Neural cell (in vitro differentiated cells): ENCODE data around the gene BCL11B. TPM values are rescaled to one million over a fixed set of nuclear protein-coding genes. Genes with fewer than 3 reads are reported as not detected.

ENCODE experiments used
- H2AFZ ChIP-seq: fragments of 200-600, 300-800 bp; sonication (generic), shearing (Covaris generic); 2 replicates; pipeline ENCODE4 v1.6.0; 2014; ENCODE audit warnings: low read depth, mild to moderate bottlenecking, antibody characterized with exemption, low read length, moderate library complexity
- H3F3A ChIP-seq: fragments of 200-600 bp; shearing (Covaris generic); 2 replicates; pipeline ENCODE4 v1.6.1; 2016; ENCODE audit warnings: mild to moderate bottlenecking, moderate library complexity, mixed read lengths, antibody characterized with exemption, low read length; ENCODE audit not compliant: insufficient read depth, poor library complexity, severe bottlenecking
- H3K27ac ChIP-seq: fragments of 200-600, 300-800 bp; sonication (generic), shearing (Covaris generic); 2 replicates; pipeline ENCODE4 v1.5.1; 2014; ENCODE audit warnings: mild to moderate bottlenecking, low read length, moderate library complexity
- H3K27me3 ChIP-seq: fragments of 300-800, 200-600 bp; sonication (generic), shearing (Covaris generic); 2 replicates; pipeline ENCODE4 v1.6.0; 2014; ENCODE audit warnings: mild to moderate bottlenecking, low read depth, low read length, moderate library complexity; ENCODE audit not compliant: insufficient read depth
- H3K36me3 ChIP-seq: fragments of 300-800, 200-600 bp; sonication (generic), shearing (Covaris generic); 2 replicates; pipeline ENCODE4 v1.5.1; 2014; ENCODE audit warnings: mild to moderate bottlenecking, antibody characterized with exemption, low read length, moderate library complexity; ENCODE audit not compliant: insufficient read depth
- H3K4me2 ChIP-seq: fragments of 300-800, 200-600 bp; sonication (generic), shearing (Covaris generic); 2 replicates; pipeline ENCODE4 v1.6.0; 2014; ENCODE audit warnings: mild to moderate bottlenecking, low read length
- H3K4me3 ChIP-seq: fragments of 300-800, 200-600 bp; sonication (generic), shearing (Covaris generic); 2 replicates; pipeline ENCODE4 v1.5.1; 2014; ENCODE audit warnings: mild to moderate bottlenecking, low read length, moderate library complexity
- H3K79me2 ChIP-seq: fragments of 200-600 bp; shearing (Covaris generic); replicated peaks from 2 replicates; pipeline ENCODE4 v1.6.0; 2014; ENCODE audit warnings: mild to moderate bottlenecking, low read length, moderate library complexity; ENCODE audit not compliant: insufficient read depth
- H3K9ac ChIP-seq: fragments of 300-800, 200-600 bp; sonication (generic), shearing (Covaris generic); 2 replicates; pipeline ENCODE4 v1.6.1; 2016; ENCODE audit warnings: mild to moderate bottlenecking, low read length, mixed read lengths
- H3K9me2 ChIP-seq: fragments of 200-600 bp; shearing (Covaris generic); 2 replicates; pipeline ENCODE4 v1.6.1; 2016; ENCODE audit warnings: mild to moderate bottlenecking, low read length, mixed read lengths; ENCODE audit not compliant: insufficient read depth
- H3K9me3 ChIP-seq: fragments of 200-600, 300-800 bp; sonication (generic), shearing (Covaris generic); 2 replicates; pipeline ENCODE4 v1.6.1; 2016; ENCODE audit warnings: mild to moderate bottlenecking, mixed run types, low read length, moderate library complexity, mixed read lengths
- H4K20me1 ChIP-seq: fragments of 200-600 bp; shearing (Covaris generic); 2 replicates; pipeline ENCODE4 v1.6.1; 2016; ENCODE audit warnings: mild to moderate bottlenecking, mixed run types; ENCODE audit not compliant: insufficient read depth
- EP300 ChIP-seq: fragments of 450-650 bp; conservative IDR thresholded peaks from 2 replicates; pipeline ENCODE4 v1.6.1; 2014; ENCODE audit warnings: antibody characterized with exemption, mild to moderate bottlenecking, moderate library complexity; ENCODE audit not compliant: poor library complexity, severe bottlenecking
- EZH2 ChIP-seq: fragments of 200-600, 300-800 bp; shearing (Covaris generic), sonication (generic); IDR thresholded peaks from 2 replicates; pipeline ENCODE4 v1.6.1; 2014; ENCODE audit warnings: antibody characterized with exemption, low read length, borderline replicate concordance, mild to moderate bottlenecking; ENCODE audit not compliant: insufficient read depth, poor library complexity, severe bottlenecking
- MXI1 ChIP-seq: fragments of 450-650 bp; conservative IDR thresholded peaks from 2 replicates; pipeline ENCODE4 v1.6.1; 2014; ENCODE audit warnings: antibody characterized with exemption, mild to moderate bottlenecking; ENCODE audit not compliant: poor library complexity, severe bottlenecking
- POLR2AphosphoS5 ChIP-seq: IDR thresholded peaks from 2 replicates; pipeline ENCODE4 v1.6.1; 2012
- RAD21 ChIP-seq: fragments of 450-650 bp; conservative IDR thresholded peaks from 2 replicates; pipeline ENCODE4 v1.6.1; 2014; ENCODE audit warnings: antibody characterized with exemption, mild to moderate bottlenecking, moderate library complexity
- SMC3 ChIP-seq: fragments of 450-650 bp; conservative IDR thresholded peaks from 2 replicates; pipeline ENCODE4 v1.6.1; 2014; ENCODE audit warnings: antibody characterized with exemption, mild to moderate bottlenecking, moderate library complexity; ENCODE audit not compliant: poor library complexity
- TAF1 ChIP-seq: IDR thresholded peaks from 2 replicates; pipeline ENCODE4 v1.6.1; 2012; ENCODE audit warnings: low read depth
- polyA plus RNA-seq: library from polyadenylated mRNA; depleted of rRNA; stranded (reverse); fragments of >200 nt; gene quantifications from 2 replicates; pipeline ENCODE4 v1.2.3, GENCODE V29; 2014
- TF ChIP-seq, protein P1 (sequence below): fragments of 450-650 bp; IDR thresholded peaks from 2 replicates; pipeline ENCODE4 v1.5.1; 2014; ENCODE audit warnings: antibody characterized with exemption, mild to moderate bottlenecking, moderate library complexity; ENCODE audit not compliant: poor library complexity, severe bottlenecking
- TF ChIP-seq, protein P2 (sequence below): IDR thresholded peaks from 2 replicates; pipeline ENCODE4 v1.6.1; 2012; ENCODE audit warnings: borderline replicate concordance

BCL11B gene
- polyA plus RNA-seq, 1 donor from 2014 or later: 104 TPM

DNA sequence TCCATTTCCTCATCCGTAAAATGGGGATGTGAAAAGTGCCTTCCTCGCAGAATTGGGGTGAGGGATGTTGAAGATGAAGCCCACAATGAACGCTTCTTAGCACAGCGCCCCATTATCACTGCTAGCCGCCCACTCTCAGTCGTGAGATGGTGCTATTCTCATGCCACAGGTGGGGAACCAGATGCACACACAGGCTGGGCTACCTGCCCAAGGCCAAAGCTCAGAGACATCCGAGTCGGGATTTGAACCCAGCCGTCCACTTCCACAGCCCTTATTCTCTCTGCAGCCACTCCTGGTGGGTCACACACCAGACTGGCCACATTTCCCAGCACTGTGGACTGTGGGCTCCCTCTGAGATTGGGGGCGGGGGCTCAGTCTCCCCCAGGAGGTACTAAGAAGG is 55.8 kb downstream of the BCL11B start:
- Histone ChIP-seq H3K27ac (no peak overlapping the region), H3K27me3 (no peaks in the 10 kb centered on the region), H3F3A (no peaks in the 10 kb centered on the region), H2AFZ (no peak overlapping the region), H4K20me1 (peaks cover 92% of the 10 kb centered on the region), H3K9ac (no peak overlapping the region), H3K79me2 (peaks cover 94% of the 10 kb centered on the region), H3K9me2 (no peaks in the 10 kb centered on the region), H3K4me3 (peak overlapping the region; percentile 8), H3K9me3 (no peaks in the 10 kb centered on the region), H3K4me2 (no peak overlapping the region), H3K36me3 (no peaks in the 10 kb centered on the region)
- TF ChIP-seq, protein P1, sequence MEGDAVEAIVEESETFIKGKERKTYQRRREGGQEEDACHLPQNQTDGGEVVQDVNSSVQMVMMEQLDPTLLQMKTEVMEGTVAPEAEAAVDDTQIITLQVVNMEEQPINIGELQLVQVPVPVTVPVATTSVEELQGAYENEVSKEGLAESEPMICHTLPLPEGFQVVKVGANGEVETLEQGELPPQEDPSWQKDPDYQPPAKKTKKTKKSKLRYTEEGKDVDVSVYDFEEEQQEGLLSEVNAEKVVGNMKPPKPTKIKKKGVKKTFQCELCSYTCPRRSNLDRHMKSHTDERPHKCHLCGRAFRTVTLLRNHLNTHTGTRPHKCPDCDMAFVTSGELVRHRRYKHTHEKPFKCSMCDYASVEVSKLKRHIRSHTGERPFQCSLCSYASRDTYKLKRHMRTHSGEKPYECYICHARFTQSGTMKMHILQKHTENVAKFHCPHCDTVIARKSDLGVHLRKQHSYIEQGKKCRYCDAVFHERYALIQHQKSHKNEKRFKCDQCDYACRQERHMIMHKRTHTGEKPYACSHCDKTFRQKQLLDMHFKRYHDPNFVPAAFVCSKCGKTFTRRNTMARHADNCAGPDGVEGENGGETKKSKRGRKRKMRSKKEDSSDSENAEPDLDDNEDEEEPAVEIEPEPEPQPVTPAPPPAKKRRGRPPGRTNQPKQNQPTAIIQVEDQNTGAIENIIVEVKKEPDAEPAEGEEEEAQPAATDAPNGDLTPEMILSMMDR: no peak
- no peak for TF ChIP-seq RAD21
- no peak for TF ChIP-seq EP300
- no peak for TF ChIP-seq SMC3

DNA sequence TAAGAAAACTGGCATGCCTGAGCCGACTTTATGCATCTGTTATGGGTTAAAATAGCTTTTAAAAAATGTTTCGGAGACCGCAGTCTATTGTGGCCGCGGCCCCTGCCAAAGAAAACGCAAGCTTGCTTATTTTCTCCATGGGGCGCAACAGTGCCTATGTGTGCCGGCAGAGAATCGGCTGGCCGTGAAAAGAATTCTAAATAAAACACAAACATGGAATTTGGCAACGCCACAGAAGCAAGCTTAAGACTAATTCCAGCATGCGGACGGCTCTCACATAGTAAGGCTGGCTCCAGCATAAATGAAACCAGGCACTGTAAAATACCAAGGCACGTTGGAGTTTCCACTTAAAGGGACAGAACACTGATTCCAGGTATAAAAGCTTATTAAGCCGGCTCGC is 56.7 kb downstream of the BCL11B start:
- Histone ChIP-seq H3K9me2 (no peaks in the 10 kb centered on the region), H3K27ac (no peak overlapping the region), H3K79me2 (peaks cover 97% of the 10 kb centered on the region), H3K9ac (no peak overlapping the region), H4K20me1 (peaks cover 94% of the 10 kb centered on the region), H3K4me3 (peak overlapping the region; percentile 8), H3K36me3 (no peaks in the 10 kb centered on the region), H3K4me2 (no peak overlapping the region), H2AFZ (no peak overlapping the region), H3K27me3 (no peaks in the 10 kb centered on the region), H3K9me3 (no peaks in the 10 kb centered on the region), H3F3A (no peaks in the 10 kb centered on the region)
- TF ChIP-seq TAF1 (no peak), SMC3 (no peak), EP300 (no peak), POLR2AphosphoS5 (no peak), EZH2 (no peak)

DNA sequence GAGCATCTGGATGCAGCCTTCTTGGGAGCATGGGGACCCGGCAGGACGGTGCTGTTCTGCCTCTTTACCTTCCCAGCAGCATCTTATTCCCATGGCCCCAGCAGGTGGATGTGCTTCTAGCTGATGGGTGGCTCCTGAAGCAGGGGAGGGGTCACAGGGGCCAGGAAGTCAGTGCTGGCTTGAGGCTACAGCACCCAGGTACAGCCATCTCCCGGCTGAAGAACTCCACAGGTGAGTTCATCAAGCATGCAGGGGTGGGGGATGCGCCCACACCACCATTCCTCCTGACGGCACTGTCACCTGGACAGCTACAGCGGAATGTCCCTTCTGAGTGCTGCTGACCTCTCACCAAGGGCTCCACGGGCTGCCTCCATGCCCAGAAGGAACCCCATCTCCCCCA is 57.3 kb downstream of the BCL11B start:
- no peak overlapping the region for H3K4me2 ChIP-seq
- H4K20me1 ChIP-seq: peaks cover 94% of the 10 kb centered on the region
- no peak overlapping the region for H3K27ac ChIP-seq
- no peaks in the 10 kb centered on the region for H3K27me3 ChIP-seq
- H3F3A ChIP-seq: no peaks in the 10 kb centered on the region
- no peaks in the 10 kb centered on the region for H3K9me3 ChIP-seq
- H3K79me2 ChIP-seq: peaks cover 97% of the 10 kb centered on the region
- TF ChIP-seq RAD21 (no peak), SMC3 (no peak), TAF1 (no peak), EZH2 (no peak), EP300 (no peak), POLR2AphosphoS5 (no peak), MXI1 (no peak)
- TF ChIP-seq, protein P2, sequence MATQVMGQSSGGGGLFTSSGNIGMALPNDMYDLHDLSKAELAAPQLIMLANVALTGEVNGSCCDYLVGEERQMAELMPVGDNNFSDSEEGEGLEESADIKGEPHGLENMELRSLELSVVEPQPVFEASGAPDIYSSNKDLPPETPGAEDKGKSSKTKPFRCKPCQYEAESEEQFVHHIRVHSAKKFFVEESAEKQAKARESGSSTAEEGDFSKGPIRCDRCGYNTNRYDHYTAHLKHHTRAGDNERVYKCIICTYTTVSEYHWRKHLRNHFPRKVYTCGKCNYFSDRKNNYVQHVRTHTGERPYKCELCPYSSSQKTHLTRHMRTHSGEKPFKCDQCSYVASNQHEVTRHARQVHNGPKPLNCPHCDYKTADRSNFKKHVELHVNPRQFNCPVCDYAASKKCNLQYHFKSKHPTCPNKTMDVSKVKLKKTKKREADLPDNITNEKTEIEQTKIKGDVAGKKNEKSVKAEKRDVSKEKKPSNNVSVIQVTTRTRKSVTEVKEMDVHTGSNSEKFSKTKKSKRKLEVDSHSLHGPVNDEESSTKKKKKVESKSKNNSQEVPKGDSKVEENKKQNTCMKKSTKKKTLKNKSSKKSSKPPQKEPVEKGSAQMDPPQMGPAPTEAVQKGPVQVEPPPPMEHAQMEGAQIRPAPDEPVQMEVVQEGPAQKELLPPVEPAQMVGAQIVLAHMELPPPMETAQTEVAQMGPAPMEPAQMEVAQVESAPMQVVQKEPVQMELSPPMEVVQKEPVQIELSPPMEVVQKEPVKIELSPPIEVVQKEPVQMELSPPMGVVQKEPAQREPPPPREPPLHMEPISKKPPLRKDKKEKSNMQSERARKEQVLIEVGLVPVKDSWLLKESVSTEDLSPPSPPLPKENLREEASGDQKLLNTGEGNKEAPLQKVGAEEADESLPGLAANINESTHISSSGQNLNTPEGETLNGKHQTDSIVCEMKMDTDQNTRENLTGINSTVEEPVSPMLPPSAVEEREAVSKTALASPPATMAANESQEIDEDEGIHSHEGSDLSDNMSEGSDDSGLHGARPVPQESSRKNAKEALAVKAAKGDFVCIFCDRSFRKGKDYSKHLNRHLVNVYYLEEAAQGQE: no peak
- TF ChIP-seq, protein P1: no peak
- no peak overlapping the region for H3K9ac ChIP-seq
- H3K36me3 ChIP-seq: no peaks in the 10 kb centered on the region
- no peak overlapping the region for H2AFZ ChIP-seq
- H3K4me3 ChIP-seq: no peak overlapping the region
- no peaks in the 10 kb centered on the region for H3K9me2 ChIP-seq
